ENCODE results near the gene PHLPP2. TPM values are rescaled to one million over a fixed set of nuclear protein-coding genes. Genes with fewer than 3 reads are reported as not detected.

PHLPP2 gene
- total RNA-seq, 6 experiments from 2014 or later, result 11.5 to 14.4 (median 12.9) TPM

DNA sequence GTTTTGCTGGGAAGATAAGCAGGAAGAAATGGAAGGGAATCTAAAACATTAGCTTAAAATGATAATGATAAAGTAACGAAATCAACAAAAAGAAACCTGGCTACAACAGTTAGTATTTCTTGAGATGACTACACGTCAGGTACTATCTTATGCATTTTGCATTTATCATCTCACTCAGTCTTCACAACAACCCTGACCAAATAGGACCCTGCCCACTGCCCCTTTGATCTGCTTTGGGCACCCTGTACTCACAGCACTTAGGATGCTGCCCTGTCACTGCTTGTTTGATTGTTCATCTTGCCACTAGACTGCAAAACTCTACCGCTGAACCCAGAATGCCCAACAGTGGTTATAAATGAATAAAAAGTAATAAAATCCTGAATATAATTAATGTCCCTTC is 53.3 kb downstream of the PHLPP2 start:
- H3K27ac Mint-ChIP-seq, result no peak overlapping the region
- no peak overlapping the region for H3K4me3 Mint-ChIP-seq
- H3K36me3 Mint-ChIP-seq (ENCODE audit: low read depth), result peaks cover 23% of the 10 kb centered on the region
- TF ChIP-seq, protein P1, sequence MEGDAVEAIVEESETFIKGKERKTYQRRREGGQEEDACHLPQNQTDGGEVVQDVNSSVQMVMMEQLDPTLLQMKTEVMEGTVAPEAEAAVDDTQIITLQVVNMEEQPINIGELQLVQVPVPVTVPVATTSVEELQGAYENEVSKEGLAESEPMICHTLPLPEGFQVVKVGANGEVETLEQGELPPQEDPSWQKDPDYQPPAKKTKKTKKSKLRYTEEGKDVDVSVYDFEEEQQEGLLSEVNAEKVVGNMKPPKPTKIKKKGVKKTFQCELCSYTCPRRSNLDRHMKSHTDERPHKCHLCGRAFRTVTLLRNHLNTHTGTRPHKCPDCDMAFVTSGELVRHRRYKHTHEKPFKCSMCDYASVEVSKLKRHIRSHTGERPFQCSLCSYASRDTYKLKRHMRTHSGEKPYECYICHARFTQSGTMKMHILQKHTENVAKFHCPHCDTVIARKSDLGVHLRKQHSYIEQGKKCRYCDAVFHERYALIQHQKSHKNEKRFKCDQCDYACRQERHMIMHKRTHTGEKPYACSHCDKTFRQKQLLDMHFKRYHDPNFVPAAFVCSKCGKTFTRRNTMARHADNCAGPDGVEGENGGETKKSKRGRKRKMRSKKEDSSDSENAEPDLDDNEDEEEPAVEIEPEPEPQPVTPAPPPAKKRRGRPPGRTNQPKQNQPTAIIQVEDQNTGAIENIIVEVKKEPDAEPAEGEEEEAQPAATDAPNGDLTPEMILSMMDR (IDR thresholded peaks at IDR 0.05), result no peak
- no peaks in the 10 kb centered on the region; the same call in 1 of the 2 replicates for H3K27me3 Mint-ChIP-seq (ENCODE audit: insufficient read depth)
- no peaks in the 10 kb centered on the region for H3K4me1 Mint-ChIP-seq (ENCODE audit: low read depth)
- DNase-seq, result no peak
- H3K9me3 Mint-ChIP-seq, result no peaks in the 10 kb centered on the region

DNA sequence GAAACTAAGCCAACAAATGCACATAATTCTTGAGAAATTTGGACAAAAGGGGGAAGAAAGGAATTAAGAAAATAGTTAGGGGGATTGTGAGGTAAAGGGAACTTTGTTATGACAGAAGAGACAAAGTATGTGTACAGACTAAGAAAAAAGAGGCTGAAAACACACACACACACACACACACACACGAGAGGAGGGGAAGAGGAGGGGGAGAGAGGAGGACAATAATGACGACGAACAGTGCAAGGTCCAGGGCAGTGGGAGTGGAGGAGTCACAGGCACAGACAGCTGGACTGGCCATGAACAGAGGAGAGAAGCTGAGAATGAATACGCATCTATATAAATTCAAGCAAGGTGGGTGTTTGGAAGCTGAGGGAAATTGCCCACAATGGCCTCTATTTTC is 54.0 kb downstream of the PHLPP2 start:
- peaks cover 23% of the 10 kb centered on the region for H3K36me3 Mint-ChIP-seq (ENCODE audit: low read depth)

DNA sequence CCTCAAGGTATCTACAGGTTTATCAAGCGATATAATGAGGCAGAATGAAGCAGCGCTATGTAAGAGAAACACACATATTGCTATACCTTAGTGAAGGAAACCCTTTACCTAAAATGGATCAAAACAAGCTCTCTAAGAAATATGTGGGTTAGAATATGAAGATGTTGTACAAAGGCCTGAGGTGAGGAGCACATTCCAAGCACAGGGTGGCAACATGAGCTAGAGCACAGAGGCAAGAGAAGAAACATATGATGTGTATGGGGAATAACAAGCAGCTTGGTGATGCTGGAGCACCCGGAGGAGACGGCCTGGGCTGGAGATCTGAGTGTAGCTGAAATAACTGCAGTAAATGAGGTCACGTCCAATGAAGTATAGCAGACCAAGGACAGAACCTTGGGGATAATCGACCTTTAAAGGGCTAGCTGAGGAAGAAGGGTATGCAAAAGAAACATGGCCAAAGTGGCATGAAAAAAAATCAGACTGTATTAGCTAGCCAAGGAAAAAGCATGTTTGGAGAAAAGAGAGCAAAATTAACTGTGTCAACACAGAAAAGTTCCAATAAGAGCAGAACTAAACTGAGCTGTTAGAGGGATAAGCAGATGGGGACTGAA is 54.5 kb downstream of the PHLPP2 start:
- Mint-ChIP-seq H3K4me3 (no peak overlapping the region), H3K27me3 (ENCODE audit: insufficient read depth) (no peaks in the 10 kb centered on the region; the same call in 1 of the 2 replicates), H3K4me1 (ENCODE audit: low read depth) (no peaks in the 10 kb centered on the region), H3K27ac (no peak overlapping the region), H3K9me3 (no peaks in the 10 kb centered on the region), H3K36me3 (ENCODE audit: low read depth) (peaks cover 19% of the 10 kb centered on the region)
- TF ChIP-seq, protein P1 (IDR thresholded peaks at IDR 0.05), result no peak
- DNase-seq, result no peak

More for the DNA sequence above, 54.0 kb downstream of the PHLPP2 start:
- Mint-ChIP-seq H3K27me3 (ENCODE audit: insufficient read depth) (no peaks in the 10 kb centered on the region; the same call in 1 of the 2 replicates), H3K9me3 (no peaks in the 10 kb centered on the region), H3K4me3 (no peak overlapping the region), H3K27ac (no peak overlapping the region), H3K4me1 (ENCODE audit: low read depth) (no peaks in the 10 kb centered on the region)
- TF ChIP-seq, protein P1 (IDR thresholded peaks at IDR 0.05), result no peak
- DNase-seq, result no peak

DNA sequence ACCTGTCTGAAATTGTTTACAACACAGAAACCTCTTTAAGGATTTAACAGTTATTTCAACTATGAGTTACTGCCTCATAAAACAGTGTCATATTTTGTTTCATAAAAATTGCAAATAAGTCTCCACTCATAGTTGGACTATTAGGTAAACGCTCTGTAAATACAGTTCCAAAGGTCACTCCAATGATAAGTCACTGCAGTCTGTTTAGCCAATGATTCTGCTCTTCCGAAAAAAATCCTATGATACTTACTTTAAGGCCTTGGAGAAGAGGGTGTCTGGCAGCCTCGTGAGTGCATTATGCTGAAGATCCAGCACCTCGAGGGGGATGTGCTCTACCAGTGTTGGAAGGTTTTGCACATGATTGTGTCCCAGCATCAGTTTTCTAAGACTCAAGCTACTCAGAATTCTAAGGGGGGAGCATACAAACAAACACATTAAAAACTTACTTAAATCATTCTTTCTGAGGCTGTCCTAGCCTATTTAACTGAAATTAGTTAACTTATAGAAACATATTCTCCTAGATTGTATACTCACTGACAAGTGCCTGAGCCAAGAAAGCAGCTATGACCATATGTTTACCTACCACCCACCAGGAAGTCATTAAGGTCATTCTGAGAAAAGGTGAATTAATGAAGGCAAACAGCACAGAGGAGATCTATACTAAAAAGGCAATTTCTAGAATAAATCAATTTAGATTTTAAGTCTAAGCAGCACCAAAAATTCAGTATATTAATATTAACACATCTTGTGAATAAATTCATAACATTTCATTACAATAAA is 57.4 kb downstream of the PHLPP2 start:
- no peaks in the 10 kb centered on the region for H3K4me1 Mint-ChIP-seq (ENCODE audit: low read depth)
- no peak for DNase-seq
- no peak overlapping the region for H3K27ac Mint-ChIP-seq
- no peaks in the 10 kb centered on the region for H3K9me3 Mint-ChIP-seq
- H3K4me3 Mint-ChIP-seq, result no peak overlapping the region
- H3K36me3 Mint-ChIP-seq (ENCODE audit: low read depth), result peaks cover 14% of the 10 kb centered on the region
- TF ChIP-seq, protein P1 (IDR thresholded peaks at IDR 0.05), result no peak
- no peaks in the 10 kb centered on the region; the same call in 1 of the 2 replicates for H3K27me3 Mint-ChIP-seq (ENCODE audit: insufficient read depth)

DNA sequence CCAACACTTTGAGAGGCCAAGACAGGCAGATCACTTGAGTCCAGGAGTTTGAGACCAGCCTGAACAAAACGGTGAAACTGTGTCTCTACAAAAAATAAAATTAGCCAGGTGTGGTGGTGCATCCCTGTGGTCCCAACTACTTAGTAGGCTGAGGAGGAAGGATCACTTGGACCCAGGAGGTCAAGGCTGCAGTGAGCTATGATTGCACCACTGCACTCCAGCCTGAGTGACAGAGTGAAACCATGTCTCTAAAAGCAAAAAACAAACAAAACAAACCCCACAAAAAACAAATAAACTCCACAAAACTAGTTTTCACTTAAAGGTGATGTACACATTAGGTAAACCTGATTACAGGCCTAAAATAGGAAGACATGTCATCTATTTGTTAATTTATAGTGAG is 58.2 kb downstream of the PHLPP2 start:
- H3K27ac Mint-ChIP-seq, result no peak overlapping the region
- no peak for DNase-seq
- H3K36me3 Mint-ChIP-seq (ENCODE audit: low read depth), result peaks cover 11% of the 10 kb centered on the region
- no peaks in the 10 kb centered on the region for H3K4me1 Mint-ChIP-seq (ENCODE audit: low read depth)
- H3K9me3 Mint-ChIP-seq, result no peaks in the 10 kb centered on the region
- no peak overlapping the region for H3K4me3 Mint-ChIP-seq
- H3K27me3 Mint-ChIP-seq (ENCODE audit: insufficient read depth), result no peaks in the 10 kb centered on the region; the same call in 1 of the 2 replicates
- TF ChIP-seq, protein P1 (IDR thresholded peaks at IDR 0.05), result no peak
